Activated naive CD4-positive, alpha-beta T cell treated with Interleukin-2 at 50 U/mL for 16 hours (primary cell): ENCODE data around the gene ZNF292.
"Not testable (repeated sequence)": the region's sequence is repeated elsewhere in the genome, so short reads cannot be mapped to it uniquely, and the experiment has no call there.

Experiments used
- DNase-seq: peaks from one replicate; pipeline ENCODE4 v3.0.0-alpha.2; 2020

The ZNF292 gene

GRCh38 chr6:87154993-87155841 is at the start of gene ZNF292:
Gene ZNF292 (plus strand): TSS chr6:87155565. CDS start chr6:87155592, 27 bp downstream.
- peak; percentile 96 for DNase-seq

- DNase-seq: no peak
Observed at GRCh38 chr6:87105823-87106222, 49.5 kb upstream of the ZNF292 start.

- DNase-seq: no peak
Observed at GRCh38 chr6:87110636-87111035, 44.7 kb upstream of the ZNF292 start.

- no peak for DNase-seq
Observed at GRCh38 chr6:87115402-87116135, 39.8 kb upstream of the ZNF292 start.

GRCh38 chr6:87116922-87117321 is 38.4 kb upstream of the ZNF292 start:
- no peak for DNase-seq

- no peak for DNase-seq
Observed at GRCh38 chr6:87118054-87118453, 37.3 kb upstream of the ZNF292 start.

- DNase-seq: no peak
Observed at GRCh38 chr6:87122477-87122876, 32.9 kb upstream of the ZNF292 start.

GRCh38 chr6:87124074-87124473 is 31.3 kb upstream of the ZNF292 start:
- DNase-seq: no peak

GRCh38 chr6:87126501-87126900 is 28.9 kb upstream of the ZNF292 start:
- DNase-seq: no peak

- no peak for DNase-seq
Observed at GRCh38 chr6:87127737-87128136, 27.6 kb upstream of the ZNF292 start.

GRCh38 chr6:87136963-87137362 is 18.4 kb upstream of the ZNF292 start:
- DNase-seq: no peak

GRCh38 chr6:87139236-87139635 is 16.1 kb upstream of the ZNF292 start:
- DNase-seq: peak; percentile 17

- not testable (repeated sequence) for DNase-seq
Observed at GRCh38 chr6:87139927-87140326, 15.4 kb upstream of the ZNF292 start.

GRCh38 chr6:87146363-87146762 is 9.0 kb upstream of the ZNF292 start:
- DNase-seq: no peak

GRCh38 chr6:87150406-87150805 is 5.0 kb upstream of the ZNF292 start:
- no peak for DNase-seq

GRCh38 chr6:87151471-87151780 is 3.9 kb upstream of the ZNF292 start:
- DNase-seq: no peak

- DNase-seq: peak; percentile 80
Observed at GRCh38 chr6:87151781-87152525, 3.4 kb upstream of the ZNF292 start.

GRCh38 chr6:87152526-87152955 is 2.8 kb upstream of the ZNF292 start:
- no peak for DNase-seq

- no peak for DNase-seq
Observed at GRCh38 chr6:87154641-87154992, 748 bp upstream of the ZNF292 start.

- peak; percentile 67 for DNase-seq
Observed at GRCh38 chr6:87155842-87156815, 764 bp downstream of the ZNF292 start.

GRCh38 chr6:87157596-87157995 is 2.2 kb downstream of the ZNF292 start:
- DNase-seq: not testable (repeated sequence)

GRCh38 chr6:87161299-87161698 is 5.9 kb downstream of the ZNF292 start:
- no peak for DNase-seq
